PC-9 (cell line): ENCODE measurements around the gene ITGA2.

Source experiments
- CTCF ChIP-seq: fragments of 200-600 bp; sonication (generic); conservative IDR thresholded peaks from 2 replicates; pipeline ENCODE4 v1.6.1; 2017; ENCODE audit warnings: mixed run types, antibody characterized with exemption, mild to moderate bottlenecking, moderate library complexity
- EZH2 ChIP-seq: fragments of 200-600 bp; sonication (generic); IDR thresholded peaks from 2 replicates; pipeline ENCODE4 v1.8.0; 2017; ENCODE audit warnings: antibody characterized with exemption, low read depth

- TF ChIP-seq CTCF (no peak), EZH2 (no peak)
Measured at GRCh38 chr5:53133020-53133419, 143.9 kb downstream of the ITGA2 start.
